GM10266 (cell line): ENCODE results near the gene SPINDOC.

ENCODE experiments used
- DNase-seq: peaks from one replicate; pipeline ENCODE4 v3.0.0; 2012; ENCODE audit errors: extremely low spot score
- TF ChIP-seq, protein P1 (sequence below): IDR thresholded peaks from 2 replicates; pipeline ENCODE4 v1.5.1; 2012; ENCODE audit warnings: mild to moderate bottlenecking, low read depth; ENCODE audit not compliant: control insufficient read depth, insufficient read depth; ENCODE audit errors: missing control alignments

The SPINDOC gene

DNA sequence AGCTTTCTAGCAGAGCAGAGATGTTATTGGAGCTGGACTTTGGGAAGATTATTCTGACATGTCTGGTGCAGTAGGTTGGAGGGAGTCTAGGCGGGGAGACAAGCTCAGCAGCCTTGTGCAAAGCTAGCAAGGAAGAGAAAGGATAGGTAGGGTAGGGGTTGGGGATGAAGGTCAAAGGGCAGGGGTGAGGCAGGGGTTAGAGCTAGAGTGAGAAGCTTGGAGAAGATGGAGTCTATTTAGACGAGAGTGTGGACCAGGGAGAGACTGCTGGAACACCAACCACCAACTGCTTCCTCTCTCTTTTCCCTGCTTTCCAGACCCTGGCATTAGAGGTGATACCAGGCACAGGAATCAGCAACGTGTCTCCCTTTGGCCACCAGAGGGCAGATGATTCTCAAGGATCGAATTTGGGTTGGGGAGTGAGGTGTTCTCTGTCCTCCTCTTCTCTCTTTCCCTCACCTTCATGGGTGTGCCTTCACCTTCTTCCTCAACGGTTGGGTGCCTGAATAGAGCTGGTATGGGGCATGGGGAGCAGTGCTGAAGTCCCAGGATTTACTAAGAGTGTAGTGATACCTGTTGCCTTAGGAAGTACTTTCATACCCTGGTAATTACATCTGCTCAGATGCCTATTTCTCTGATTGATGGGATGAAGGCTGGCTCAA is 23.9 kb downstream of the SPINDOC start:
- peak; percentile 78 for DNase-seq
- TF ChIP-seq, protein P1, sequence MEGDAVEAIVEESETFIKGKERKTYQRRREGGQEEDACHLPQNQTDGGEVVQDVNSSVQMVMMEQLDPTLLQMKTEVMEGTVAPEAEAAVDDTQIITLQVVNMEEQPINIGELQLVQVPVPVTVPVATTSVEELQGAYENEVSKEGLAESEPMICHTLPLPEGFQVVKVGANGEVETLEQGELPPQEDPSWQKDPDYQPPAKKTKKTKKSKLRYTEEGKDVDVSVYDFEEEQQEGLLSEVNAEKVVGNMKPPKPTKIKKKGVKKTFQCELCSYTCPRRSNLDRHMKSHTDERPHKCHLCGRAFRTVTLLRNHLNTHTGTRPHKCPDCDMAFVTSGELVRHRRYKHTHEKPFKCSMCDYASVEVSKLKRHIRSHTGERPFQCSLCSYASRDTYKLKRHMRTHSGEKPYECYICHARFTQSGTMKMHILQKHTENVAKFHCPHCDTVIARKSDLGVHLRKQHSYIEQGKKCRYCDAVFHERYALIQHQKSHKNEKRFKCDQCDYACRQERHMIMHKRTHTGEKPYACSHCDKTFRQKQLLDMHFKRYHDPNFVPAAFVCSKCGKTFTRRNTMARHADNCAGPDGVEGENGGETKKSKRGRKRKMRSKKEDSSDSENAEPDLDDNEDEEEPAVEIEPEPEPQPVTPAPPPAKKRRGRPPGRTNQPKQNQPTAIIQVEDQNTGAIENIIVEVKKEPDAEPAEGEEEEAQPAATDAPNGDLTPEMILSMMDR = peak; percentile 90

DNA sequence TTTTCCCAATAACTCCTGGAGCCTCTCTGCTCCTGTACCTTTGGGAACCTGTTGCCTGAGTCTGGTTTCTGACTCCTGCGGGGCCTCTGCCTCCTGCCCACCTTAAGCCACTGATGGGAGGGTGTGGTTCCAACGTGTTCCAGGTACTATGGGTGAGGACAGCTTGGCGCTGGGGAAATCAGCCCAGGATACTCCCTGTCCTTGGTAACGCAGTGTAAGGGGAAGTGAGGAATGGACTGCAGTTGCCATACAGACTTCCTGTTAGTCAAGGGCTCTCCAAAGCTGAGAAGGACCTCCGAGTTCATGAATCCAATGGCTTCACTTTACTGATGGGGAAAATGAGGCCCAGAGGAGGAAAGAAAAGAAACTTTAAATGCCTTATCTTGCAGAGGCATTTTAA is 24.5 kb downstream of the SPINDOC start:
- TF ChIP-seq, protein P1 = no peak
- DNase-seq = no peak

DNA sequence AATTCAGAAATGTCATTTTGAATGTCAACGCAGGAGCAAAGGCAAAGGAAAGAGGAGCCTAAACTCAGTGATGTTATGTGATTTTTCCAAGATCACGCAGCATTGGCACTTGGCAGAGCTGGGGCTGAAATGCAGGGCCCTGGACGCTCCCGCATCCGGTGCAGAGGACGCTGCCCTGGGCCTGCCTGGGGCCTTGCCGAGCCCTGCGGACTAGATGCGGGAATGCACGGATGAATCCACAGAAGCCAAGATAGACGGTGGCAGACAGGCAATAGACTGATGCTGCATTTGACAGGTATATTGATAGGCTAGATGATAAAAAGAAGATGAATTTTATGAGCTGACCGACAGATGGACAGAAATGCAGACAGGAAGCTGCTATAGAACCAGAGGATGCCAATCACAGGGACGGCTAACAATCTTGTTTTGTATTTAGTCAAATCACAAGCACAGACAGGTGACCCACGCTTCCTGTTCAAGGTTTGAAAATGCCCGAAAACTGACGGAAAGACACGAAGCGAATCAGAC is 25.0 kb downstream of the SPINDOC start:
- TF ChIP-seq, protein P1 = no peak

DNA sequence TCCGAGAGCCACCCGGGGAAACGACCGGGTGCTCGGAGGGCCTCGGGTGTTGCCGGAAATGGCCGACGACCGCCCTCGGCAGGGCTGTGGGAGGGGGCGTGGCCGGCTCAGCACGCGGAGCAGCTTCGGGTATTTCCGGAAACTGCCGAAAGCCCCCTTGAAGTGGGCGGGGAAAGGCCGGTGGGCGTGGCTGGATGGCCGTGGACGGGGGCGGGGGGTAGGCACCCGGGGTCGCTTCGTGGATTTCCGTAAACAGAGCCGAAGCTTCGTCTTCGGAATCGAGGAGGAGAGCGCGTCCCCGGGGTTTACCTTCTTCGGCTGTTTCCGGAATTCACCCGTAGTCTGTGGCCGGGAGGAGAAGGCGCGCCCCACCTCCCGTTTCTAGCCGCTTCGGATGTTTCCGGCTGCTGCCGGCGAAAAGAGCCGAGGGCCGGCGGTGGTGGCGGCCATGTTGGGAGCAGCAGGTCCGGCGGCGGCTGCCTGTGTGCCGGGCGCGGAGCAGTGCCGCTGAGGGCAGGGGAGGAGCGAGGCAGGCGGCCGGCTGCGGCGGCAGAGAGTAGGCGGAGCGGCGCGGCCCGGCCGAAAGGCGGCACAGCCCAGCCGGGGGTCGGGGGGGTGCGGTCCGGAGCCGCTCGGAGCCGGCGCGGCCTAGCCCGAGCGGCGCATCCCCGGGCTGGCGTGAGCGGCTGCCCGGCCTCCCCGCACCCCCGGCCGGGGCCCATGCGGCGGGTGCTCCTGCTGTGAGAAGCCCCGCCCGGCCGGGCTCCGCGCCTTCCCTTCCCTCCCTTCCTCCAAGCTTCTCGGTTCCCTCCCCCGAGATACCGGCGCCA is 25.6 kb downstream of the SPINDOC start, which contains the start of gene MARK2:
TSS of gene MARK2 (plus strand) at position 433 of the 830 bp plus-strand sequence. CDS start at position 830, 397 bp downstream.
- DNase-seq = peak; percentile 98
- TF ChIP-seq, protein P1 = no peak

More for the DNA sequence above, 25.0 kb downstream of the SPINDOC start:
- DNase-seq = no peak

DNA sequence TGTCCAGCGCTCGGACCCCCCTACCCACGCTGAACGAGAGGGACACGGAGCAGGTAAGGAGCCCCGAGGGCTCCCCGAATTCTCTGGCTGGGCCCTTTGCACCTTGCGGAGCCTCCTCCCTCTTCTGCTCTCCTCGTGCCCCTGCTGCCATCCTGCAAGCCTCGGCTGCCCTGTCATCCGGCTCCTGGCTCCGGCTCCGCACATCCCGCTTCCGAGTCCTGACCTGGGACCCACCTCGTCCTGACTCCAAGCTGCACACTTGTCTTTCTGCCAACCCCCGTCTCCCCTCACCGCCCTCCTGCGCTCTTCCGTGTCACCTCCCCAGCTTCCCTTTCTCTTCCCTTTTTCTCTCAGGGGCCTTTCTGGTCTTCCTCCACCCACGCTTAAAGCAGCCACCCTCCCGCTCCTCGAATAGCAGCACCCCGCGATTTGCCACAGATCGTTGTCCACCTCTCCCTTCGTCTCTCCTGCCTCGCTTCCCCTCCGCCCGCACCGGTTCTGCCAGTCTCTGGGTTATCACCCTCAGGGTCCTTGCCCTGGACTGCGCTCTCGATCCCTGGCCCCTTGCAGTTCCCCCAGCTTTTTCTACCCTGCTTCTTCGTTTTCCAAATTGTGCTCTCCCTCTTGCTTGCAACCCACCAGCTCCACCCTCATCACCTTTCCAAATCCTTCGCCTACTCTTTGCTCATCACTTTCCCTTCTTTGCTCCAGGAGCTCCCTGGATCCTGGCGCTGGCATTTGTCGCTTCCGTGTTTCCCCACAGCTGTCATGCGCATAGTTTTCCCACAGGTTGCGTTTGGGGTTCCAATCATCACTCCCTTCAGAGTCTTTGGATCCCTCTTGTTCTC is 26.5 kb downstream of the SPINDOC start:
- no peak for DNase-seq

DNA sequence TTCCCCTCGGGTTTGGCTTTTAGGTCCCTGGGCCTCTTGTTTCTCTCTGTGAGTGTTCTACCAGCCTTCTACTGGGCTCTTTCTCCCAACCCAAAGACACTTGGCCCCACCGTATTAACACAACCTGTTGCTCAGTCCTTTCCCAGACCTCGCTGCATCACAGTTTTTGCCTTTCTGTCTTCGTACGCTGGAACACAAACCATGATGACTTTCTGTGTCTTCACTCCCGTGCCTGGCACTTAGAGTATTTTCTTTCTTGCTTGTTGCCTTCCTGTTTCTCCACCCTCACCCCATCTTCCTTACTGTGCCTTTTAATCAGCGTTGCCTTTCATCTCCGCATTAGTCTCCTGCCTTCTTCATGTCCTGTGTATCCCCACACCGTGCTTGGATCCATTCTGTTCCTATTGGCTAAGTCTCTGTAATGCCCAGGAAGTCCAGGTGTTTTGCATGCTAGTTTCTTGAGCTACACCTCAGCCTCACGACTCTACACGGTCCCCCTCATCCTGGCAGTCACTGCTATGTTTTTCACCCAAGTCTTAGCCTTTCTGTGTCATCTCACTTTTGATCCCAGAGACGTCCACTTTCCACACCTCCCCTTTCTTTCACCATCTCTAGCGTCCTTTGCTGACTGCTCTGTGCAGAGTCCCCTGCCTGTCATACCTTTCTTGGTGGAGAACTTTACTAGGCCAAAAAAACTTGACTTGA is 27.3 kb downstream of the SPINDOC start:
- TF ChIP-seq, protein P1 = no peak
- no peak for DNase-seq

More for the DNA sequence above, 26.5 kb downstream of the SPINDOC start:
- TF ChIP-seq, protein P1 = no peak
